ENCODE data around the gene BTBD9. TPM values are rescaled to one million over a fixed set of nuclear protein-coding genes. Genes with fewer than 3 reads are reported as not detected.

BTBD9 gene
- total and polyA plus RNA-seq, 2 of the 13 experiments (the other 11 are each of a cell fraction or from before 2014, with no cell fraction given): 1.2 to 3.0 TPM

DNA sequence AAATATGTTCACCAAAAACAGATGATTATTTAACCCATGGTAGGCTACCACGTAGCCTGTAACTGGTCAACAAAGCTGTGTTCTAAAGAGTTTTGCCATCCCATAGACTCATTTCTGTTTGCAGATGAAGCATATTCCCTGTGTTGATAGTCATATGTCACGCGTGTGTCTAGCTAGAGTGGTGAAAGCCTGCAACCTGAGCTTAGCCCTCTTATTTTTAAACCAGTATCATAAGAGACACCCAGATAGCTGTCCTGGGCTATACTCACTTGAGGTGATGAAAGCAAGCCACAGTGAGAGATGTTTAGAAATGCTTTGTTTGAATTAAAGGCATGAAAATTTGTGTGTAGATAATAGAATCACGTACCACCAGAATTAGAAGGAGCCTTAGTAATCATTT lies 512.4 kb downstream of the BTBD9 start:
- Histone ChIP-seq H3K4me1 (ENCODE audit: insufficient read depth, low read length) (no peaks in the 10 kb centered on the region), H2AFZ (ENCODE audit: low read length) (no peak overlapping the region), H4K20me1 (ENCODE audit: insufficient read depth, low read length) (no peaks in the 10 kb centered on the region), H3K36me3 (replicated peaks in 1 of 2; ENCODE audit: control insufficient read depth in 1 of 2, insufficient read depth in 2 of 2, low read length in 2 of 2) (peaks cover under 1 to 13% of the 10 kb centered on the region in 2 experiments; a peak in 3 of 5 replicates), H3K9ac (ENCODE audit: insufficient read depth, low read depth, low read length) (no peak overlapping the region), H3K4me2 (ENCODE audit: low read depth, low read length) (no peak overlapping the region), H3K4me3 (replicated peaks in 1 of 3; ENCODE audit: insufficient read depth in 1 of 3, low read depth in 2 of 3, low read length in 3 of 3) (no peak overlapping the region), H3K27me3 (ENCODE audit: control insufficient read depth in 1 of 2, insufficient read depth in 2 of 2, low read length in 2 of 2) (no peaks in the 10 kb centered on the region), H3K27ac (ENCODE audit: extremely low read length, insufficient read depth, low read length) (no peak overlapping the region), H3K9me3 (ENCODE audit: low read length) (no peaks in the 10 kb centered on the region), H3K79me2 (ENCODE audit: insufficient read depth, low read length) (no peaks in the 10 kb centered on the region)
- no TSS peak for BruUV-seq (replicated peaks)
- ChIA-PET POLR2A (no interaction called here), CTCF (ENCODE audit: low intra/inter-chr PET ratio, low total read pairs) (no interaction called here)
- intact Hi-C loops (cut with micrococcal nuclease; ENCODE audit: unreplicated experiment) (no loop called here), in situ Hi-C loops (cut with HindIII; ENCODE audit: extremely low pct_ligation_motif_present, low pct_unique_long_range_greater_than_20kb) (no loop called here)
- TF ChIP-seq ZNF317 (CRISPR knock-in tag; IDR thresholded peaks at IDR 0.05) (peak; percentile 47; the same call in 1 of the 2 replicates), ZNF281 (CRISPR knock-in tag; IDR thresholded peaks at IDR 0.05; ENCODE audit: borderline replicate concordance) (no peak), RORA (CRISPR knock-in tag; IDR thresholded peaks at IDR 0.05) (no peak), THAP7 (CRISPR knock-in tag; IDR thresholded peaks at IDR 0.05) (no peak), ZNF598 (CRISPR knock-in tag; IDR thresholded peaks at IDR 0.05; ENCODE audit: borderline replicate concordance) (no peak)
- FAIRE-seq (no peak), DNase-seq (ENCODE audit: low spot score) (no peak), ATAC-seq (no peak)
- WGBS (ENCODE audit: low lambda C conversion rate): 100% methylated on average over 4 of the region's 4 CpGs
